Fibroblast of lung (primary cell): ENCODE data around the gene FAM20C.

Source experiments
- CTCF ChIP-seq, 2 donors: IDR thresholded peaks in 1 of 2; conservative IDR thresholded peaks in 1 of 2; 1 replicate in 1 of 2; 2 replicates in 1 of 2; pipeline ENCODE4 v1.5.1; 2011 to 2012; ENCODE audit warnings: low read length in 2 of 2, control low read depth in 1 of 2, inconsistent platforms in 1 of 2, low read depth in 1 of 2, mild to moderate bottlenecking in 1 of 2
- EZH2 ChIP-seq: IDR thresholded peaks from 2 replicates; pipeline ENCODE4 v1.5.1; 2012; ENCODE audit warnings: low read length, control low read depth, mild to moderate bottlenecking; ENCODE audit errors: missing control alignments

GRCh38 chr7:144454-144826 lies 47.9 kb upstream of the FAM20C start:
- no peak for TF ChIP-seq CTCF (conservative IDR thresholded peaks at IDR 0.05 in 1 of 2, IDR thresholded peaks at IDR 0.05 in 1 of 2; ENCODE audit: low read depth in 1 of 2, low read length in 2 of 2)
- TF ChIP-seq EZH2: no peak
